ENCODE data around the gene SAT2. TPM values are rescaled to one million over a fixed set of nuclear protein-coding genes. Genes with fewer than 3 reads are reported as not detected.
"Not testable (repeated sequence)": the region's sequence is repeated elsewhere in the genome, so short reads cannot be mapped to it uniquely, and the experiment has no call there.

The SAT2 gene
- total RNA-seq, 1 donor from 2014 or later = 82.1 TPM

DNA sequence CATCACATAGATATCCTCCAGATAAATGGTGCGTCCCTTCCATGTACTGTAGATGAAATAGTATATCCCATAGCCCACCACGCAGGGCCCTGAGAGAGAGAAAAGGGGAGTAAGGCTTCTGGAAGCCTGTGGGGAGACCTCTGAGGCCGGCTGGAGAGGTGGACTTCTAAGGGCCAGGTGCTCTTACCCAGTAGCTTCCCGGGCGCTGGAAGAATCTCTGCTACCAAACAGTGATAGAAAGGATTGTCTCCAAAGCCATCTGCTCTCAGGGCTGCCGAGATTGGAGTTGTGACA is 718 bp downstream of the SAT2 start:
- no peaks in the 10 kb centered on the region for H3K27me3 Mint-ChIP-seq (ENCODE audit: low read depth)
- peaks cover 14% of the 10 kb centered on the region for H3K4me1 Mint-ChIP-seq (ENCODE audit: low read depth)
- H3K9me3 Mint-ChIP-seq (ENCODE audit: low read depth) = no peaks in the 10 kb centered on the region
- H3K36me3 Mint-ChIP-seq (ENCODE audit: low read depth) = peaks cover 2% of the 10 kb centered on the region
- peak overlapping the region; percentile 93 for H3K27ac Mint-ChIP-seq (ENCODE audit: unreplicated experiment)
- DNase-seq (ENCODE audit: low spot score) = no peak
- TF ChIP-seq, protein P1, sequence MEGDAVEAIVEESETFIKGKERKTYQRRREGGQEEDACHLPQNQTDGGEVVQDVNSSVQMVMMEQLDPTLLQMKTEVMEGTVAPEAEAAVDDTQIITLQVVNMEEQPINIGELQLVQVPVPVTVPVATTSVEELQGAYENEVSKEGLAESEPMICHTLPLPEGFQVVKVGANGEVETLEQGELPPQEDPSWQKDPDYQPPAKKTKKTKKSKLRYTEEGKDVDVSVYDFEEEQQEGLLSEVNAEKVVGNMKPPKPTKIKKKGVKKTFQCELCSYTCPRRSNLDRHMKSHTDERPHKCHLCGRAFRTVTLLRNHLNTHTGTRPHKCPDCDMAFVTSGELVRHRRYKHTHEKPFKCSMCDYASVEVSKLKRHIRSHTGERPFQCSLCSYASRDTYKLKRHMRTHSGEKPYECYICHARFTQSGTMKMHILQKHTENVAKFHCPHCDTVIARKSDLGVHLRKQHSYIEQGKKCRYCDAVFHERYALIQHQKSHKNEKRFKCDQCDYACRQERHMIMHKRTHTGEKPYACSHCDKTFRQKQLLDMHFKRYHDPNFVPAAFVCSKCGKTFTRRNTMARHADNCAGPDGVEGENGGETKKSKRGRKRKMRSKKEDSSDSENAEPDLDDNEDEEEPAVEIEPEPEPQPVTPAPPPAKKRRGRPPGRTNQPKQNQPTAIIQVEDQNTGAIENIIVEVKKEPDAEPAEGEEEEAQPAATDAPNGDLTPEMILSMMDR (IDR thresholded peaks at IDR 0.05) = no peak
- peak overlapping the region; percentile 89 for H3K4me3 Mint-ChIP-seq (ENCODE audit: unreplicated experiment)

DNA sequence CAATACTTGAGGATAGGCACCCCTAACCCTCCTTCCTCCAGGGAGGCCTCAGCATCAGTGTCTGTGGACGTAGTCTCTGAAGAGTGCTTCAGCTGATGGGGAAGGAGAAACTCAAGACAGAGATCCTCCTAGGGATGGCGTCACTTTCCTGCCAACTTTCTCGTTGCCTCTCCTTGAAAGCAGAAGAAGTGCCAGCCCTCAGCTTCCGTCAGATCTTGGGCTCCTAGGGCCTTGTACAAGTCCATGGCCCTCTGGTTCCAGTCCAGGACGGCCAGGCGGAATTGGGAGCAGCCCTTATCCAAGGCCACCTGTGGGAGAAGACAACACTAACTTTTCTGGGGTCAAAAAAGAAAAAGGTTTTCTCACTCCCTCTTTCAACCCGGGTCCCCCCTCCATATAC is 1.3 kb downstream of the SAT2 start:
- Mint-ChIP-seq H3K4me3 (ENCODE audit: unreplicated experiment) (peak overlapping the region; percentile 89), H3K36me3 (ENCODE audit: low read depth) (peaks cover 2% of the 10 kb centered on the region), H3K9me3 (ENCODE audit: low read depth) (no peaks in the 10 kb centered on the region), H3K4me1 (ENCODE audit: low read depth) (peaks cover 14% of the 10 kb centered on the region), H3K27ac (ENCODE audit: unreplicated experiment) (no peak overlapping the region), H3K27me3 (ENCODE audit: low read depth) (no peaks in the 10 kb centered on the region)
- TF ChIP-seq, protein P1 (IDR thresholded peaks at IDR 0.05) = no peak
- DNase-seq (ENCODE audit: low spot score) = no peak

DNA sequence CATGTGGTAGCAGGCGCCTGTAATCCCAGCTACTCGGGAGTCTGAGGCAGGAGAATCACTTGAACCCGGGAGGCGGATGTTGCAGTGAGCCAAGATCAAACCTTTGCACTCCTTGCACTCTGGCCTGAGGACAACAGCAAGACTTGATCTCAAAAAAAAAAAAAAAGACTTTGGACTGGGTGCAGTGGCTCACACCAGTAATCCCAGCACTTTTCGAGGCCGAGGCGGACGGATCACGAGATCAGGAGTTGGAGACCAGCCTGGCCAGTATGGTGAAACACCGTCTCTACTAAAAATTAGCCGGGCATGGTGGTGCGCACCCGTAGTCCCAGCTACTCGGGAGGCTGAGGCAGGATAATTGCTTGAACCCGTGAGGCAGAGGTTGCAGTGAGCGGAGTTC is 1.9 kb downstream of the SAT2 start:
- H3K9me3 Mint-ChIP-seq (ENCODE audit: low read depth); H3K27me3 Mint-ChIP-seq (ENCODE audit: low read depth); DNase-seq (ENCODE audit: low spot score); H3K36me3 Mint-ChIP-seq (ENCODE audit: low read depth); H3K27ac Mint-ChIP-seq (ENCODE audit: unreplicated experiment): not testable (repeated sequence)
- peak overlapping the region; percentile 16 for H3K4me3 Mint-ChIP-seq (ENCODE audit: unreplicated experiment)
- H3K4me1 Mint-ChIP-seq (ENCODE audit: low read depth) = peaks cover 14% of the 10 kb centered on the region

DNA sequence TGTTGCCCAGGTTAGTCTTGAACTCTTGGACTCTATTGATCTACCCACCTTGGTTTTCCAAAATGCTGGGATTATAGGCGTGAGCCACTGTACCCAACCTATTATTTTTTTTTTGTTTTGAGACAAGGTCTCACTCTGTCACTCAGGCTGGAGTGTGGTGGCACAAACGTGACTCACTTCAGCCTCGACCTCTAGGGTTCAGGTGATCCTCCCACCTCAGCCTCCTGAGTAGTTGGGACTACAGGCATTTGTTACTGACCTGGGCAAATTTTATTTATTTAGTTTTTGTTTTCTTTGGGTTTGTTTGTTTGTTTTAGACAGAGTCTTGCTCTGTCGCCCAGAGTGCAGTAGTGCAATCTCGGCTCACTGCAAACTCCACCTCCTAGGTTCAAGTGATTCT is 4.0 kb downstream of the SAT2 start:
- no peak overlapping the region for H3K27ac Mint-ChIP-seq (ENCODE audit: unreplicated experiment)
- H3K9me3 Mint-ChIP-seq (ENCODE audit: low read depth) = no peaks in the 10 kb centered on the region
- no peak overlapping the region for H3K4me3 Mint-ChIP-seq (ENCODE audit: unreplicated experiment)
- H3K4me1 Mint-ChIP-seq (ENCODE audit: low read depth) = peaks cover 14% of the 10 kb centered on the region
- TF ChIP-seq, protein P1 (IDR thresholded peaks at IDR 0.05) = no peak
- peaks cover 2% of the 10 kb centered on the region for H3K36me3 Mint-ChIP-seq (ENCODE audit: low read depth)
- DNase-seq (ENCODE audit: low spot score) = no peak
- H3K27me3 Mint-ChIP-seq (ENCODE audit: low read depth) = no peaks in the 10 kb centered on the region

DNA sequence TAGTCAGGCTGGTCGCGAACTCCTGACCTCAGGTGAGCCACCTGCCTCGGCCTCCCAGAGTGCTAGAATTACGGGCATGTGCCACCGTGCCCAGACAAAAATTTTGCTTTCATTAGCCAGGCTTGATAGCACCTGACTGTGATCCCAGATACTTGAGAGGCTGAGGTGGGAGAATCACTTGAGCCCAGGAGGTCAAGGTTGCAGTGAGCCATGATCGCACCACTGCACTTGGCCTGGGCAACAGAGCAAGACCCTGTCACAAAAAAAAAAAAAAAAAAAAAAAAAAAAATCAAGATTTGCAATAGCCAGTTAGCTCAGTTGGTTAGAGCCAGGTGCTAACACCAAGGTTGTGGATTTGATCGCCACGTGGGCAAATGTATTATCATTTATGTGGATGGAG is 6.8 kb downstream of the SAT2 start:
- H3K9me3 Mint-ChIP-seq (ENCODE audit: low read depth) = no peaks in the 10 kb centered on the region
- H3K4me3 Mint-ChIP-seq (ENCODE audit: unreplicated experiment) = no peak overlapping the region
- H3K36me3 Mint-ChIP-seq (ENCODE audit: low read depth) = no peaks in the 10 kb centered on the region
- H3K4me1 Mint-ChIP-seq (ENCODE audit: low read depth) = no peaks in the 10 kb centered on the region
- DNase-seq (ENCODE audit: low spot score) = no peak
- H3K27ac Mint-ChIP-seq (ENCODE audit: unreplicated experiment) = no peak overlapping the region
- H3K27me3 Mint-ChIP-seq (ENCODE audit: low read depth) = no peaks in the 10 kb centered on the region
- TF ChIP-seq, protein P1 (IDR thresholded peaks at IDR 0.05) = no peak

DNA sequence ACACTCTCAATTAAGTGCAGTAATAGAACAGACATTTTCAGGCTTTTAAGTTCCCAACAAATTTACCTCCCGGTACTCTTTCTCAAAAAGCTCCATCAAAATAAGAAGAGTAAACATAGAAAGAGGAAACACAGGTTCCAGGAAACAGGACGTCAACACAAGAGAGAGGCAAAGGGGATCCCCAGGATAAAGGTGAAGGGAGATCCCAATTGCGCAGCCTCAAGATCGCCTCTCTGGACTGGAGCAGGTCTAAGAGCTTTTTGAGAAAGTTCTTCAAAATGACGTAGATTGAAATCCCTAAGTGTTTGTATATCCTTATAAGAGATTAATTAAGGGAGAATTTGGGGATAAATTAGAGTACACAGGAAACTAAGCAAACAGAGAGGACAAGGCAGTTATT is 9.0 kb downstream of the SAT2 start:
- Mint-ChIP-seq H3K9me3 (ENCODE audit: low read depth) (no peaks in the 10 kb centered on the region), H3K36me3 (ENCODE audit: low read depth) (no peaks in the 10 kb centered on the region), H3K27me3 (ENCODE audit: low read depth) (no peaks in the 10 kb centered on the region), H3K27ac (ENCODE audit: unreplicated experiment) (no peak overlapping the region), H3K4me3 (ENCODE audit: unreplicated experiment) (no peak overlapping the region), H3K4me1 (ENCODE audit: low read depth) (peaks cover 5% of the 10 kb centered on the region)
- TF ChIP-seq, protein P1 (IDR thresholded peaks at IDR 0.05) = no peak
- no peak for DNase-seq (ENCODE audit: low spot score)

All from chondrocyte (in vitro differentiated cells).